Measurements from ENCODE around the gene LDLRAD2.
A peak's percentile ranks its signal among the peaks of the same experiment; 100 is the strongest.

GRCh38 chr1:21764615-21765423 lies 47.2 kb upstream of the LDLRAD2 start:
- no peak for TF ChIP-seq CTCF (IDR thresholded peaks at IDR 0.05)
- TF ChIP-seq POLR2A (IDR thresholded peaks at IDR 0.05) = no peak
- TF ChIP-seq POLR2AphosphoS5 (IDR thresholded peaks at IDR 0.05; ENCODE audit: insufficient read depth in 1 of 2, low read depth in 1 of 2) = peak in 1 of 2 donors; percentile 58

Measured in vagina (tissue), 2 donors.